ENCODE results near the gene ZRANB2.

Gene ZRANB2

DNA sequence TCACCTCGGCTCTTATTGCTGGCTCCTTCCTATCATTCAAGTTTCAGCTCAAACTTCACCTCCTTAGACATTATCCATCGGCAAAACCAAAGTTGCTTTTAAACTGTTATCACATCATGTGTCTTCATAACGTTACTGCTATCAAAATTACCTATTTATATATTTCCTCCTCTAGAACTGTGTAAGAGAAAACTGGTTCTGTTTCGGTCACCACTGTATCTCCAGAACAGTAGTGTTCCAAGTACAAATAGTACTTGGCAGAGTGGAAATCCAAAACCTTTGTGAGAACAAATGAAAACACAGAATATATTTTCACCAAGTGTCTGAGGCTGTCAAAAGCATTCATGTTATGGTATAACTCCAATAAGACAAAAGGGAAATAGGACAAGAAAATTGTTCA lies 9.1 kb downstream of the ZRANB2 start:
- H3K4me3 ChIP-seq (ENCODE audit: low read depth, low read length): no peak overlapping the region

DNA sequence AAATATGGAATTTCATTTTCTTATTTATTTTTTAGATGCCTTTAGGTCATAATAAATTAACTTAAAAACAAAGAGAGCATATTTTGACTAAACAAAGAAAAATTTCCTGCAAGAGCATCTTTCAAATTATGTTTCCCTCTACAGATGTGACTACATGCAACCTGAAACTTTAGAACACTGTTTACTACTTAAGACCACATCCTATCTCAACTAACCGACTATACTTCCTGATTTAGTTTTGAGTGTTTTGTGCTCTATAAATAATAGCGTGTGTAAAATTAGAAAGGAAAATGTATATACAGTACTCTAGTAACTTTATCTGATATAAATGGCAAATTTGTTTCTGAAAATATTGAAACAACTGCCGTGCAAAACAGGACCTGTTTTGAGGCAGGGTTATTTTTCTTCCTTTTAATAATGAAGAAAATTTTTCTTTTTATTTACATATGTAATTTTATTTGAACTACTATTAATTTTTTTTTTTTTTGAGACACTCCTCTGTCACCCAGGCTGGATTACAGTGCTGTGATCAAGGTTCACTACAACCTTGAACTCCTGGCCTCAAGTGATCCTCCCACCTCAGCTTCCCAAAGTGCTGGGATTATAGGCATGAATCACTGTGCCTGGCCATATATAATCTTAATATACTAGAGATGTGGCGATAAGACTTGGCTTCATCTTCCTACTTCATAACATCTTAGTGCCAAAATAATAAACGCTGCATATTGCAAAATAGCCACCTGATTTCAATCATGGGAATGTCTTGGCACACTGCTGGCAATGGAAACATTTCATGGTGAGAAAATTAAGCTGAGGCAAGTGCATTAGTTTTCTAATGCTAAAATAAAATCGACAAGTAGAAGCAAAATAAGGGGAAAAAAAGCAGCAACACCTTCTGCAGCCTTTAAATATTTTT lies 12.3 kb downstream of the ZRANB2 start:
- H3K4me3 ChIP-seq (ENCODE audit: low read depth, low read length): no peak overlapping the region

DNA sequence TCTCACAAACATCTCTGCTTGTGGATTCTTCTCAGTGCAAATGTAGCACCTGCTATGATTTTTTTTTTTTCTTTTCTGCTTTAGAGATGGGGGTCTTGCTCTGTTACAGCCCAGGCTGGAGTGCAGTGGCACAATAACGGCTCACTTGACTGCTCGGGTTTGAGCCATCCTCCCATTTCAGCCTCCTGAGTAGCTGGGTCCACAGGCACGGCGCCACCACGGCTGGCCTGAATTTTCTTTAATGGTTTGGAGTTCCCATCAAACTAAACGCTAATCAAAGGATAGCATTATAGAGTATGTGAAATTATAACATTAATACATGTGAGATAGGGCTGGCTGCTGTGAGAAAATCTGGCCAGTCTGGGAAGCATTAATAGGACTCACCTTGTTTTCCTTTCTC lies 26.0 kb downstream of the ZRANB2 start:
- no peak overlapping the region for H3K4me3 ChIP-seq (ENCODE audit: low read depth, low read length)

DNA sequence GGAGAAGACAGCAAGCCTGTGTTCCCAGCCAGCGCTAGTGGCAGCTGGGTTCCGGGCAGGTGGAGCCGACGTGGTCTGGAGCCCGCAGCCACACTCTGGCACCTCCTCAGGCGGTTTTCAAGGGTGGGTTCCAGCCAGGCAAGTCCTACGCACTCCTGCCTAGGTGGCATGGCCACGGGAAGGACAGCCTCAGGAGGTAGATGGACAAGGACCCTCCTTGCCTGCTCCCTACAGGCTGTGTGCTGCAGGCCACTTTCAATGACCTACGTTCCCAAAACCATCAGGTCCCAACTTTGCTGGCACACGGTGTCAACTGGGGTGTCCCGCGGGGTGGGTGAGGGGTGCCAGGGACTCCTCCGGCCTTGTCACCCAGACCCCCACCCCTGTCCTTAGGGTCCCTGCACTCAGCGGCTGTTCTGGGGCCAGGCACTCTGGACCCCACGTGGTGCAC lies 26.5 kb downstream of the ZRANB2 start:
- no peak overlapping the region for H3K4me3 ChIP-seq (ENCODE audit: low read depth, low read length)

DNA sequence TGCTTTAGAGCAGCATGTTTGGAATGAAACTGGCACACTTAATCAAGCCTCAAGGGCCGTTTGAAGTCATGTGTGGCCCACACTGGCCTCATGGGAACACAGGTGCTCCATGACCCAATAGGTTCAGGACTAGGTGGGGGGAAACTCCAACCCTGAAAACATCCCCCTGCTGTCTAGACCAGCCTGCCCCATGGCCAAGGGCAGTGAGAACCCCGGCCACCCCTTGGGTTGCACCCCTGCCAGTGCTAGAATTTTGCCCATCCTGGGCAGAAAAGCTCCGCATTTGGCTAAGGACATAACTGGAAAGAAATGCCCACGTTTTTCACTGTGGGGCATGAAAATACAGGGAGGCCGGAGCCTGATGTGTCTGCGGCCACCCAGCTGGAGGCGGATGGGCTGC lies 27.1 kb downstream of the ZRANB2 start:
- no peak overlapping the region for H3K4me3 ChIP-seq (ENCODE audit: low read depth, low read length)

DNA sequence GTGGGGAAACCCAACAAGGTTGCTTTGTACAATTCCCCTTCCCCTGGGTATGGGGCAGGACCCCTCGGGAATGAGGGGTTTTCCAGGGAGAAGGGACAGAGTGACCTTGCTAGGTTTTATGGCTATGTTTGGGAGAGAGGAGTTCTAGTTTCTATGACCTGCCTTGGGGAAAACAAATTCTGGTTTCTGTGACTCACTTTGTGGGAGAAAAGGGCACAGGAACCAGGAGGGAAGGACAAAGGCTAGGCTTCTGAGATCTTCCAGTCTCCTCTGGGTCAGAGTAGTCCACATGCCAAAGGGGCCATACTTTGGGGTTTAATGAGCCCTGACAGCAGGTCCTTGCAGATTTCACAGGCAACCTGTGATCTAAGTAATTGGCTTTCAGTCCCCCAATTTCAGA lies 27.7 kb downstream of the ZRANB2 start:
- H3K4me3 ChIP-seq (ENCODE audit: low read depth, low read length): no peak overlapping the region

DNA sequence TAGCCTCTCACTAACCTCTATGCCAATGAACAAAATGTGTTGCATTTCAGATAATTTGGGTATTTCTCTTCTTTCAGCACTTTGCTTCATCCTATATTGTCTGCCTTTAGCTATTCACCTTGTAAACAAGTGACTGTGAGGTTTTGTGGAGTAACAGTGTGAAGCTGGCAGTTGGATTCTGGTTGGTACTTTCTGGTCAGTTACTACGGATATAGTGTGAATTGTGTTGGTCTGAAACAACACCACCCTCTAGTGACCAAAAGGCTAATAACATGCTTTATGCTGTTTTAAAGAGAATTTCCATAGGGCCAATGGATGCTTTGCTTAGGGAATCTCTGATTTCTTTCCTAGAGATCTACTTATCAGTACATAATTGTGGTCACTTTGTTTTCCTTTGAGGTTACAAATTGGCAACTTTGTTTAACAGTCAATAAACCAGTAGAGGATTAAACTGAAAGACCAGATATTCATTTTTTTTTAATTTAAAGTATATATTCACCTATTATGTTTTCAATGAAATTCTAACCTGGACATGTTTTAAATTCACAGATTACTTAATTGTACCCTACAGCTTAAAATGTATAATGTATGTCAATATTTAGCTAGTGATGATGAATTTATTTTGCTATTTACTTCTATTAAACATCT lies 30.8 kb downstream of the ZRANB2 start:
- H3K4me3 ChIP-seq (ENCODE audit: low read depth, low read length): no peak overlapping the region

DNA sequence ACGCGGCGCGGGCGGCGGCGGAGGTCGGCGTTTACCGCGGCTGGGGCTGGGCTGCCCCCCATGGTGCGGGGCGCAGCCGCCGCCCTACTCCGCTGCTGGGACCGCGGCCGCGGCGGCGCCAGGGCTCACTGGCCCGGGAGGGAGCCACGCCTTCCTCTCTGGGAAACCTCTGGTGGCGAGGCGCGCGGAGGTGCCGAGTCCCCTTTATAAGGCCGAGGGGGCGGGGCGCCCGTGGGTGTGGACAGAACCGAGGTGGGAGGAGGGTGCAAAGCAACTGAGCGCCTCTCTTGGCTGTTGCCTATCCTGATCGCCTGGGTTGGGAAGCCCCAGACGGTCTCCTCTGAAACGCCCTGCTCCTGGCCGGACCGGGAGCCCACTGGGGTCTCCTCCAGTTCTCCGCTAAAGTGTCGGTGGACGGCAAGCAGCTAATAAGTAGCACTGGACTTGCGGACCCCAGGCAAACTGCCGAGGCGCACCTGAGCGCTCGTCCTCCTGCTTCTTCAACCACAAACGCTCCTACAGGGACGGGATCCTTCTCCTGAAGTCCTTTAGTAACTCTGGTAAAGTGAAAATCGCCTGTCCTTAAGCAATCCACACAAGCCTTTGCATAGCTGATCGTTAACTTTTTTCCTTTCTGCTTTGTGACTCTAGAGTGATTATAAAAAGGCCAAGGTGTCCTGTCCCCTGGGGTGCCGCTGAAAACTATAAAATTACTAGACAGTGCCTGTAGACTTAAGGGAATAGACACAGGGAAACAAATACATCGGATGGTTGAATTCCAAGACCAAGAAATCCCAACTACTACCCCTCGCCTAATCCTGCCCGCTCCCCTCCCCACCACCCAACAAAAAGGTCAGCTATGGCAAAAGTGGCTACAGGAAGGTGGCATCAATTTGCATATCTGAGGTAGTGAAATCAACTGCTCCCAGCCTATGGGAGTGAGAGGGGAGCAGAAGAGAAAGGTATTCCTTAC lies 32.9 kb downstream of the ZRANB2 start, which contains the start of gene PTGER3:
TSS of gene PTGER3 (minus strand) at position 182 of the 973 bp plus-strand sequence. CDS start 239 bp downstream, outside the sequence.
- H3K4me3 ChIP-seq (ENCODE audit: low read depth, low read length): peak within 1 kb of the TSS; percentile 39

DNA sequence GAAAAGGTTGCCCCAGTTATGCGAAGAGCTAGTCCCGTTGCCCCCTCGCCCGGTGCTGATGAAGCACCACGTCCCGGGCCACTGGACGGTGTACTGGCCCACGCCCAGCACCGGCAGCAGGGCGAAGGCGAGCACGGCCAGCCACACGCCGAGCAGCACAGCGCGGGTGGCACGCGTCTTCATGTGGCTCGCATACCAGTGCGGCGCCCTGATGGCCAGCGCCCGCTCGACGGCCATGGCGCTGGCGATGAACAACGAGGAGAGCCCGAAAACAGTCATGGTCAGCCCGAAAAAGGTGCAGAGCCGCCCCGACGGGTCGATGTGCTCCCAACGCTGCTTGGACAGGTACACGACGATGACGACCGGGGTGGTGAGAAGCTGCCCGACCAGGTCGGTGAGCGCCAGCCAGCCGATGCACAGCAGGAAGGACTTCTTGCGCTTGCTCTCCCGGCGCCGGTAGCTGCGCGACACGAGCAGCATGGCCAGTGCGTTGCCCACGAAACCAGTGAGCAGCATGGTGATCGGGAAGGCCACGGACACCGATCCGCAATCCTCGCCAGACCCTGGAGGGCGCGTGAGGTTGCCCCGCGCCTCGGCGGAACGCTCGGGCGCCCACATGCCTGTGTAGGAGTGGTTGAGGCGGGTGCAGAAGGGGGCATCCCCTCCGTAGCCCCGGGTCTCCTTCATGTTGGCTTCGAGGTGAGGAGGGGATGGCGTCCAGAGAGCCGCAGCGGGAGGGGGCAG lies 33.8 kb downstream of the ZRANB2 start:
- peak overlapping the region; percentile 39 for H3K4me3 ChIP-seq (ENCODE audit: low read depth, low read length)

DNA sequence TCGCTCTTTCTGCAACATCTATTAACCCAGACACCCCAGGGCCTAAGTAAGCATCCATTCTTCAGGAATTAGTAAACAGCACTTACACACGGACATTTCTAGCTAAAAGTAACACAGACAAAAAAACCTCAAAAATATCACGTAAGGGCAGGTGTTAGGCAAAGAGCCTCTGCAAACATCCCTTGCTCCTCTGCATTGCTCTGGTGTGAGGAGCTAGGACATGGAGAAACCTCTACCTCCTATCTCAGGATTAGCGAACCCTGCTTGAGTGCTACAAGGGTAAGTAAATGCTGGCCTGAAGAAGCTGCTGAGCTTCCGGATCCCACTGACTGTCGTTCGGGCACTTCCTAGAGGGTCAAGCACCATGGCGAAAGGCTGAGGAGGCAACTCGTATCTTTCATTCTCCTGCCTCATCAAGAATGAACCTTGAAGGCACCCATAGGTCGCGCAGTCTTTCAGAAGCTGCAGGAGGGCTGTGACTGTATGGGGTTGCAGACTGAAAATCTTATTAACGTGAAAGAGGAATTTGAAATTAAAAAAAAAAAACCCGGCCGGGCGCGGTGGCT lies 35.3 kb downstream of the ZRANB2 start:
- no peak overlapping the region for H3K4me3 ChIP-seq (ENCODE audit: low read depth, low read length)

DNA sequence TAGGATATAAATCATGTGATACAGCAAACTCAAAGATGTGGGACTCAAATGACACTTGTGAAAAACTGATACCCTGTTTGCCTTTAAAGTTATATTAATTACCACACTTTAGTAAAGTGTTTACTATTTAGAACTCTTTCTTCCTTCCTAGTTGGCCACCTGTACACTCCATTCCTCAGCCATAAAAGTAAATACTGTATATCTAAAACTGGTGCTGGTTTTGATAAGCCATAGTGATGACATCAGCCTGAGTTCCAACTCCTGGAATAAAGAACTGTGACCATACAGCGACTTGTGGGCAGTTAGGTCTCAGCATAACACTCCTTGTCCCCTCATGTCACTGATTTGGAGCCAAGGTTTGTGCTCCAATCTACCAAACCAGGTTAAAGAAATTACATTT lies 36.0 kb downstream of the ZRANB2 start:
- H3K4me3 ChIP-seq (ENCODE audit: low read depth, low read length): no peak overlapping the region

DNA sequence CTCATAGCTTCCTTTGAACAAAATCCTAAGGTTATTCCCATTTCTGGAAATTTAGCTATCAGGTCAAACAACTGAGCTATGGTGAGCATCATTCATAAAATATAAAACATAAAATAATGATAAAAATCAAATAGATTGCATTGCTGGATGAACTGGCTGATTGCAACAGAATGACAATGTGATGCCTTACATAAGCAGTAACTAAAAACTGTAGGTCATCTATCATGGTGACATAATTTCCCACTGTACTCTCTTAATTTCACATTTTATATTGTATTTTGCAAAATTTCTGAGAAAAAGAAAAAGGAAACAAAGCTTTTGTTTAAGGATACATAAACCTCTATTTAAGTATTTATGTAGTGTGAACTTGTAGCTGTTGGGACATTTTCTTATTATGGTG lies 37.8 kb downstream of the ZRANB2 start:
- no peak overlapping the region for H3K4me3 ChIP-seq (ENCODE audit: low read depth, low read length)

DNA sequence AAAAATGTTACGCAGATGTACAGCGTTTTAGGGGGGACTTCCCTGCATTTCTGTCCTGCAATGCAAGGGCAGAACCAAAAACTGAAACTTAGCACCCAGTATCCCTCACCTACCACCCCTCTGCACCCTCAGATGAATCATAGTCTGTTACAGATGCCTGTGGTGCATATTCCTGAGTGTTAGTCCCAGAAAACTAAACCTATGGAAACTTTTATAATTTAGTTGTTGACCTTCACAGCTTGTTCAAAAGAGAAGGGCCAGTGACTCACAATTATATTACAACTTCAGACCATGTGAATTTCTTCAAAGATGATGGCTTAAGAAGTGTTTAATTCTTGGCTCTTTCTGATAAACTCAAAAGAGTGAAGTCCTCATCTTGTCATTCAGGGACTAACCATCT lies 39.0 kb downstream of the ZRANB2 start:
- H3K4me3 ChIP-seq (ENCODE audit: low read depth, low read length): no peak overlapping the region

DNA sequence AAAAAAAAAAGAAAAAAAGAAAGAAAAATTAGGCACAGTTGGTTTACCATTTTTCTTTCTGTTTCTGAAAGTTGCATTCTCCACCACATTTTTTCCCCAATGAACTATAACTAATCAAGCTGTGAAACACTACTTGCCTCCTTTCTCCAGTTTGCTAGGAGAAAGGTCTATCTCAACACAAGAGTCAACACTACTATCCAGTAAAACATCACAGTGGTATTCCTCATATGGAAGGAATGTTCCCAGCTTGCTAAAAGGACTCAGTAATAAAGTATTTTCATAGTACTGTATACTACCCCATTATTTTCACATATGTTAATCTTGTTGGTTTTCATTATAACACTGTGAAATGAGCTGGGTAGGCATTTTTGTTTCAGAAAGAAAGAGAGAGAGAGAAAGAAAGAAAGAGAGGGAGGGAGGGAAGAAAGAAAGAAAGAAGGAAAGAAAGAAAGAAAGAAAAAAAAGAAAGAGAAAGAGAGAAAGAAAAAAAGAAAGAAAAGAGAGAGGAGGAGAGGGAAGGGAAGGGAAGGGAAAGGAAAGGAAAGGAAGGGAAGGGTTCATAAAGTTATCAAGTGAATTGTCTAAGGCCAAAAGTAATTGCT lies 41.1 kb downstream of the ZRANB2 start:
- no peak overlapping the region for H3K4me3 ChIP-seq (ENCODE audit: low read depth, low read length)

DNA sequence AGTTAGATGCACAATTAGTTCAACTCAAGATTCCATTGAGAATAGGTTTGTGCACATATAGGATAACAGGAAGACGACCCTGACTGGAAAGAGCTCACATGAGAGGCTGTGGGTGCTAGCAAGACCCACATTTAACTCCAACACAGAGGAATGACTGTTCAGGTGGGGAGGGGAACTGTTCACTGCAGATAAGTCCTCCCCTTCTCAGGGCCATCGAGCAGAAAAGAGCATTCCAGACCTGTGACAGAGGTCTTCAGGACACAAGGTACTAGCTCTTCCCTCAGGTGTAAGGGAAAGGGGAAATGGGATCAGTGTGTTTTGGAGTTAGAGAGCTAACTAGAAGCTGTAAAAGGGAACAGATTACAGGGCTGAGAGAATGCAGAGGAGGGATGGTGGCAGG lies 41.9 kb downstream of the ZRANB2 start:
- H3K4me3 ChIP-seq (ENCODE audit: low read depth, low read length): no peak overlapping the region

DNA sequence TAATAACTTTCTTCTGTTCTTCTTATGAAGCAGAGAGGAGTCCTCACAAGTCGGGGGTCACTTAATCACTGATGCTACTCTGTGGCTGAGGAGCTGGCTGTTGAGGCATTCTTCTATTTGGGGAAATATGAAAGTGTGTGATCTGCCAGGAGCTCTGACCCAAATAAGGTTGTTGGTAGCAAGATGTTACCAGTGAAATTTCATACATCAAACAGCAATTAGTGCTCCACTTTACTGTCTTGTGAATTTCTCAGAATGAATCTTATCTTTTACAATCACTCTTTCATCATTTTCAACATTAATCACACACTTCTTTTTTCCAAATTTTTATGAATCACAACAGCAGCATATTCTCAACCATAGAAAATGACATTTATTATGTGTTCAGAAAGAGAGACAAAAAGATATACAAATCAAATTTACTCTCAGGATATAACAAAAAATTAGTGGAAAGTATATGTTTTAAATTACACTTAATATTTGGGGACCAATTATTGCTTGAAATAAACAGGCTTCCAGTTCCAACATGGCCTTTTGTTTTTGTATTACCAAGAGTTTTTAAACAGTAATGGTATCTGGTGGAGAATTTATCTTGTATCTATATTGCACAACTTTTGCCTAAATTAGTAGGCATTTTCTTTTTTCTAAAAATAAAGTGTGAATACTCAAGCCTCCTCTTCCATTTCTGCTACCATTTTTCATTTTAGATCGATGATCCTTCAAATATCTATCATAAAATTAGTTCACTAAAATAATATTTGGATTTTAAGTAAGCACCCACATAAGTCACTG lies 42.8 kb downstream of the ZRANB2 start:
- H3K4me3 ChIP-seq (ENCODE audit: low read depth, low read length): no peak overlapping the region

DNA sequence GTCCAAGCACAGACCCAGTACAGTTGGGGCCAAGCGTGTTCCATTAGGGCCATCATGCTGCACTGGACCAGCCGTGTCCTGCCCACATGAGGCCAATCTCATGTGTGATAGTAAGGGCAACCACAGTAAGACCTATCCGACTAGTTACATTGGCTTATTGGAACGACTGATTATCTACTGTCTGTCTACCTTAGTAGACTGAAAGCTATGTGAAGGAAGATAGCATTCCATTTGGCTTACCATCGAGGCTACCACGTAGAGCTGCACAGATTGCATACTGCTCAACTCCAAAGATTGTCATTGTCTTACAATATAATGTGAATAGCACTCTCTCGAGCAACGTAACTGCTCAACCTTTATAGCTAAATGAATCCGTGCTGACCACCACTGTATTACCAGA lies 43.8 kb downstream of the ZRANB2 start:
- no peak overlapping the region for H3K4me3 ChIP-seq (ENCODE audit: low read depth, low read length)

DNA sequence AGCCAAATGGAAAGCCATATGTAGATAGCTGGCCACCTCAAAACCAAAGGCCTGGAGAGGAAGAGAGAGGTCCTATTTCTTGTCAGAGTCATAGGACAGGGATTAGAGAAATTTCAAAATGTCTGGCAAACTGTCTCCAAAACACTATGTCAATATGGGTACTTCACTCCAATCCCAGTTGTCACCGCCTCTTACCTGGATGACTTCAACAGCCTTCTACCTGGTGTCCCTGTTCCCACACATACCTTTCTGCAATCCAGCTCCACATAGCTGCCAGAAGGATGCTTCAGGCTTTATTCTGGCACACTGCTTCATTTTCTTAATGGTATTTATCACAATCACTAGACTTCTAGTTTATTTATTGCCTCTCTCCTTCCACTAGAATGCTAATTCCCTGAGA lies 47.7 kb downstream of the ZRANB2 start:
- H3K4me3 ChIP-seq (ENCODE audit: low read depth, low read length): no peak overlapping the region

DNA sequence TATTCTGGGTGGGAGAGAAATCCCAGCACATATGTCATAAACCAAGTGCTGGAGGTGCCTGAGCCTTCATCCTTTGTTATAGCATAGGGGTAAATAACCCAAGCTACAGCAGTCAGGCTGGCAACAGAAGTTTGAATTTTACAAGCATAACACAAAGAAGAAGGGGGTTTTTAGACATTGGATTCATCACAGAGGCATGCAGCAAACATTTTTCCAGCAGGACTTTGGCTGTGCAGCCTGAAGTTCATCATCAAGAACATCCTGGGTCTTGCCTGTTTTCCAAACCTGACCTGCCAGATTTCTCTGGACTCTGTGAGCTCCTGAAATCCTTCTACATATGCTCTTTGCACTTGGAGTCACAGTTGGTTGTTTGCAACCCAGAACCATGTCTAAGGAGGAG lies 49.4 kb downstream of the ZRANB2 start:
- H3K4me3 ChIP-seq (ENCODE audit: low read depth, low read length): no peak overlapping the region

All from iPS-11a (cell line).